Measurements from ENCODE around the gene OR2M2.

Gene OR2M2

DNA sequence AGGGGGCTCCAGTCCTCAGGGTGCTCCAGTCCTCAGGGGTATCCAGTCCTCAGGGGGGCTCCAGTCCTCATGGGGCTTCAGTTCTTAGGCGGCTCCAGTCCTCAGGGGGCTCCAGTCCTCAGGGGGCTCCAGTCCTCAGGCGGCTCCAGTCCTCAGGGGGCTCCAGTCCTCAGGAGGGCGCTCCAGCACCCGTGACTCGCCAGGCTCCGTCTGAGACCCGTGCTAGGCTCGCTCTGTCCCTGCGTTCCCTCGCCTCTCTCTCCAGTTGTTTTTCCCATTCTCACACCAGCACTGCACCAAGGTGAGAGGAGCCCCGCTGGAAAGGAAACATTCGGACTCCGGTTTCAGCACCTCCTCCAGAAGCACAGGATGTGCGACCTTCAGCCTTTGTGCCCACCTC, 9.4 kb upstream of the OR2M2 start:
- Histone ChIP-seq H3K4me3 (ENCODE audit: low read length in 2 of 2) (no peak overlapping the region), H3K4me1 (ENCODE audit: control insufficient read depth, insufficient read depth, low read length) (no peaks in the 10 kb centered on the region), H3K27ac (ENCODE audit: low read length) (no peak overlapping the region), H3K9me3 (ENCODE audit: control insufficient read depth in 2 of 2, low read length in 2 of 2) (peaks cover 0 to 3% of the 10 kb centered on the region in 2 donors), H3K27me3 (ENCODE audit: control insufficient read depth in 1 of 2, insufficient read depth in 2 of 2, low read length in 2 of 2) (no peaks in the 10 kb centered on the region), H3K36me3 (ENCODE audit: control insufficient read depth in 2 of 2, insufficient read depth in 2 of 2, low read length in 2 of 2) (no peaks in the 10 kb centered on the region), H3K9ac (ENCODE audit: low read length in 2 of 2) (no peak overlapping the region)

DNA sequence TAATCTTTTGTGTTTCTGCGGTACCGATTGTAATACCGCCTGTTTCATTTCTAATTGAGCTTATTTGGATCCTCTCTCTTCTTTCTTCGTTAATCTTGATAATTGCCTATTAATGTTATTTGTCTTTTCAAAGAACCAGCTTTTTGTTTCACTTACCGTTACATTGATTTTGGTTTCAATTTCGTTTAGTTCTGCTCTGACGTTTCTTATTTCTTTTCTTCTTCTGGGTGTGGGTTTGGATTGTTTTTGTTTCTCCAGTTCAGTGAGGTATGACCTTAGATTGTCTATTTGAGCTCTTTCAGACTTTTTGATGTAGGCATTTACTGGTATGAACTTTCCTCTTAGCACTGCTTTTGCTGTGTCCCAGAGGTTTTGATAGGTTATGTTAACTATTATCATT, 9.4 kb downstream of the OR2M2 start:
- no peak overlapping the region for H3K4me3 ChIP-seq (ENCODE audit: low read length in 2 of 2)
- H3K9ac ChIP-seq (ENCODE audit: low read length in 2 of 2) = no peak overlapping the region
- no peaks in the 10 kb centered on the region for H3K9me3 ChIP-seq (ENCODE audit: control insufficient read depth in 2 of 2, low read length in 2 of 2)
- no peaks in the 10 kb centered on the region for H3K4me1 ChIP-seq (ENCODE audit: control insufficient read depth, insufficient read depth, low read length)
- H3K27ac ChIP-seq (ENCODE audit: low read length) = no peak overlapping the region
- no peaks in the 10 kb centered on the region for H3K27me3 ChIP-seq (ENCODE audit: control insufficient read depth in 1 of 2, insufficient read depth in 2 of 2, low read length in 2 of 2)
- H3K36me3 ChIP-seq (ENCODE audit: control insufficient read depth in 2 of 2, insufficient read depth in 2 of 2, low read length in 2 of 2) = no peaks in the 10 kb centered on the region

DNA sequence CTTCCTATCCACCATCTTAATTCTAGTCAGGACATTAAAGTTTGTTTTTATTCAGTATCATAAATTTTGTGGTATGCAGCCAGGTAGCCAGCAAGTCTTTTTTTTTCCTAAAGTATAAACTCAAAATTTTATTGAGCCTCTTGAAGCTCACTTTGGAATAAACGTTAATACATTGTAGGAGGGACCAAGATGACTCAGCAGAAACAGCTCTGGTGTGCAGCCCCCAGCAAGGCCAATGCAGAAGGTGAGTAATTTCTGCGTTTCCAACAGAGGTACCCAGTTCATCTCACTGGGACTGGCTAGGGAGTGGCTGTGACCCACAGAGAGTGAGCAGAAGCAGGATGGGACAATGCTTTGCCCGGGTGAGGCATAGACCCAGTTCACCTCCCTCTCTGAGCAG, 12.7 kb downstream of the OR2M2 start:
- H3K9me3 ChIP-seq (ENCODE audit: control insufficient read depth in 2 of 2, low read length in 2 of 2) = no peaks in the 10 kb centered on the region
- H3K36me3 ChIP-seq (ENCODE audit: control insufficient read depth in 2 of 2, insufficient read depth in 2 of 2, low read length in 2 of 2) = no peaks in the 10 kb centered on the region
- H3K27ac ChIP-seq (ENCODE audit: low read length) = no peak overlapping the region
- H3K4me1 ChIP-seq (ENCODE audit: control insufficient read depth, insufficient read depth, low read length) = no peaks in the 10 kb centered on the region
- no peaks in the 10 kb centered on the region for H3K27me3 ChIP-seq (ENCODE audit: control insufficient read depth in 1 of 2, insufficient read depth in 2 of 2, low read length in 2 of 2)
- no peak overlapping the region for H3K9ac ChIP-seq (ENCODE audit: low read length in 2 of 2)
- no peak overlapping the region for H3K4me3 ChIP-seq (ENCODE audit: low read length in 2 of 2)

DNA sequence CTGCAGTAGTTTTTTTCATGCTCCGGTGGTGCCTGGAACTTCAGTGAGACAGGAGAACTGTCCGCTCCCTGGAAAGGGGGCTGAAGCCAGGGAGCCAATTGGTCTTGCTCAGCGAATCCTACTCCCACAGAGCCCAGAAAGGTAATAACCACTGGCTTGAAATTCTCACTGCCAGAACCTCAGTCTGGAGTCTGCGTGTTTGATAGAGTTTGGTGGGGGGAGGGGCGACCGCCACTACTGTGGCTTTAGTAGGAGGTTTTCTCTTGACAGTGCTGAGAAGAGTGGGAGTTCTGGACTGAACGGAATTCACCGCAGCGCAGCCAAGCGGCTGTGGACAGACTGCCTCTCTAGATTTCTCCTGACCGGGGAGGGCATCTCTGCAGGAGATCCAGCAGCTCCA, 14.4 kb downstream of the OR2M2 start:
- Histone ChIP-seq H3K9me3 (ENCODE audit: control insufficient read depth in 2 of 2, low read length in 2 of 2) (no peaks in the 10 kb centered on the region), H3K27ac (ENCODE audit: low read length) (no peak overlapping the region), H3K27me3 (ENCODE audit: control insufficient read depth in 1 of 2, insufficient read depth in 2 of 2, low read length in 2 of 2) (no peaks in the 10 kb centered on the region), H3K4me3 (ENCODE audit: low read length in 2 of 2) (no peak overlapping the region), H3K36me3 (ENCODE audit: control insufficient read depth in 2 of 2, insufficient read depth in 2 of 2, low read length in 2 of 2) (no peaks in the 10 kb centered on the region), H3K9ac (ENCODE audit: low read length in 2 of 2) (no peak overlapping the region), H3K4me1 (ENCODE audit: control insufficient read depth, insufficient read depth, low read length) (no peaks in the 10 kb centered on the region)

DNA sequence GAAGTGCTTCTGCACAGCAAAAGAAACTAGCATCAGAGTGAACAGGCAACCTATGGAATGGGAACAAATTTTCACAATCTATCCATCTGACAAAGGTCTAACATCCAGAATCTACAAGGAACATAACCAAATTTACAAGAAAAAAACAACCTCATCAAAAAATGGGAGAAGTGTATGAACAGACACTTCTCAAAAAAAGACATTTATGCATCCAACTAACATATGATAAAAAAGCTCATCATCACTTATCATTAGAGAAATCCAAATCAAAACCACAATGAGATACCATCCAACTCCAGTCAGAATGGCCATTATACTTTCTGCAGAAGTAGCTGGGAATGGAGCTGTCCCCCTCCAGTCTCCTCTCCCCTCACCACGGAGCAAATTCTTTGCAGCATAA, 19.5 kb downstream of the OR2M2 start:
- no peaks in the 10 kb centered on the region for H3K27me3 ChIP-seq (ENCODE audit: control insufficient read depth in 1 of 2, insufficient read depth in 2 of 2, low read length in 2 of 2)
- no peak overlapping the region for H3K27ac ChIP-seq (ENCODE audit: low read length)
- no peaks in the 10 kb centered on the region for H3K4me1 ChIP-seq (ENCODE audit: control insufficient read depth, insufficient read depth, low read length)
- H3K36me3 ChIP-seq (ENCODE audit: control insufficient read depth in 2 of 2, insufficient read depth in 2 of 2, low read length in 2 of 2) = no peaks in the 10 kb centered on the region
- peaks cover 0 to 5% of the 10 kb centered on the region in 2 donors for H3K9me3 ChIP-seq (ENCODE audit: control insufficient read depth in 2 of 2, low read length in 2 of 2)
- no peak overlapping the region for H3K4me3 ChIP-seq (ENCODE audit: low read length in 2 of 2)
- H3K9ac ChIP-seq (ENCODE audit: low read length in 2 of 2) = no peak overlapping the region

DNA sequence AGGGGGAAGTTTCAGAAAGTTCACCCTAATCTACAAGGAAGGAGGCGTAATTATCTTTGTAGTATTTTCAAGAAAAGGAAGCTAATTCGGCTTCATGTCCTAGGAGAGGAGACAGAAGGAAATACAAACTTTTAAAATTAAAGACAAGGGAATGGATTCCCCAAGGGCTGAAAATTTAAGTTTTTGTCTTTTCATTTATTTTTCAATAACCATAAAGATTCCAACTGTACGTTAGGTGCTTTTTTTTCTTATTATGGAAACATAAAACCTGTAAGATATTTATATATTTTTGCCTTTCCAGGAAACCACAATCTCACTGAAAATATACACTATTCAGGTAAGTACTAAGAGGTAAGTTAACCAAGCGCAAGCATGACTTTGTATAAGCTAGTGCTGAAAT, 22.3 kb downstream of the OR2M2 start, which contains the start of gene OR2M3:
OR2M3 (plus strand) TSS at position 301 of the 400 bp plus-strand sequence. CDS start 5,803 bp downstream, outside the sequence.
- Histone ChIP-seq H3K9me3 (ENCODE audit: control insufficient read depth in 2 of 2, low read length in 2 of 2) (peaks cover 0 to 5% of the 10 kb centered on the region in 2 donors), H3K27ac (ENCODE audit: low read length) (no peak within 1 kb of the TSS), H3K9ac (ENCODE audit: low read length in 2 of 2) (no peak within 1 kb of the TSS), H3K4me3 (ENCODE audit: low read length in 2 of 2) (no peak within 1 kb of the TSS), H3K27me3 (ENCODE audit: control insufficient read depth in 1 of 2, insufficient read depth in 2 of 2, low read length in 2 of 2) (no peaks in the 10 kb centered on the region), H3K4me1 (ENCODE audit: control insufficient read depth, insufficient read depth, low read length) (no peaks in the 10 kb centered on the region), H3K36me3 (ENCODE audit: control insufficient read depth in 2 of 2, insufficient read depth in 2 of 2, low read length in 2 of 2) (no peaks in the 10 kb centered on the region)

DNA sequence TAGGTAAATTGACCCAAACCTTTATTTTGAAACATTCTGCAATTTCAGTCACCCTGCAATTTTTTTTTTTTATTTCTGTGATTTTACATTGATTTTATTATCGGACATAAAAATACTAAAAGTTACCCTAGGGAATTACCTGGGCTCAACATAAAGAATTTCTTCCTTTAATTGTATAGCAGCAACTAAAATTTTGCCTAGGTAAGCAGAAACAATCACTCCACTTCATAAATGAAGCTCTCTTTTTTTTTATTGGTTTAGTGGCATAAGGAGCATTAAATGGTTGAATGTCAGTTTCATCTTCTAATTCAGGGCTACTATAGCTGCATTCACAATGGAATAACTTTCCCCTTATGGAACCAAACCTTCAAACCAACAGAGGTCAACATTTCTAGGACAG, 41.3 kb downstream of the OR2M2 start:
- no peak overlapping the region for H3K4me3 ChIP-seq (ENCODE audit: low read length in 2 of 2)
- H3K9ac ChIP-seq (ENCODE audit: low read length in 2 of 2) = no peak overlapping the region
- no peaks in the 10 kb centered on the region for H3K27me3 ChIP-seq (ENCODE audit: control insufficient read depth in 1 of 2, insufficient read depth in 2 of 2, low read length in 2 of 2)
- no peaks in the 10 kb centered on the region for H3K4me1 ChIP-seq (ENCODE audit: control insufficient read depth, insufficient read depth, low read length)
- no peaks in the 10 kb centered on the region for H3K36me3 ChIP-seq (ENCODE audit: control insufficient read depth in 2 of 2, insufficient read depth in 2 of 2, low read length in 2 of 2)
- no peak overlapping the region for H3K27ac ChIP-seq (ENCODE audit: low read length)
- H3K9me3 ChIP-seq (ENCODE audit: control insufficient read depth in 2 of 2, low read length in 2 of 2) = peaks cover 0 to 2% of the 10 kb centered on the region in 2 donors

DNA sequence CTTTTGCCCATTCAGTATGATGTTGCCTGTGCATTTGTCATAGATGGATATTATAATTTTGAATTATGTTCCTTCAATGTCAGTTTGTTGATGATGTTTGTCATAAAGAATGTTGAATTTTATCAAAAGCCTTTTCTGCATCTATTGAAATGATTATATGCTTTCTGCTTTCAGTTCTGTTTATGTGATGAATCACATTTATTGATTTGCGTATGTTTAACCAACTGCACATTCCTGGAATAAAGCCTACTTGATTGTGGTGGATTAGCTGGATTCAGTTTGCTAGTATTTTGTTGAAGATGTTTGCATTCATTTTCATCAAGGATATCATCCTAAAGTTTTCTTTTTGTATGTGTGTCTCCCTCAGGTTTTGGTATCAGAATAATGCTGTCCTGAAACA, 50.9 kb downstream of the OR2M2 start:
- Histone ChIP-seq H3K27me3 (ENCODE audit: control insufficient read depth in 1 of 2, insufficient read depth in 2 of 2, low read length in 2 of 2) (no peaks in the 10 kb centered on the region), H3K9me3 (ENCODE audit: control insufficient read depth in 2 of 2, low read length in 2 of 2) (no peaks in the 10 kb centered on the region), H3K4me1 (ENCODE audit: control insufficient read depth, insufficient read depth, low read length) (no peaks in the 10 kb centered on the region), H3K4me3 (ENCODE audit: low read length in 2 of 2) (no peak overlapping the region), H3K9ac (ENCODE audit: low read length in 2 of 2) (no peak overlapping the region), H3K36me3 (ENCODE audit: control insufficient read depth in 2 of 2, insufficient read depth in 2 of 2, low read length in 2 of 2) (no peaks in the 10 kb centered on the region), H3K27ac (ENCODE audit: low read length) (no peak overlapping the region)

DNA sequence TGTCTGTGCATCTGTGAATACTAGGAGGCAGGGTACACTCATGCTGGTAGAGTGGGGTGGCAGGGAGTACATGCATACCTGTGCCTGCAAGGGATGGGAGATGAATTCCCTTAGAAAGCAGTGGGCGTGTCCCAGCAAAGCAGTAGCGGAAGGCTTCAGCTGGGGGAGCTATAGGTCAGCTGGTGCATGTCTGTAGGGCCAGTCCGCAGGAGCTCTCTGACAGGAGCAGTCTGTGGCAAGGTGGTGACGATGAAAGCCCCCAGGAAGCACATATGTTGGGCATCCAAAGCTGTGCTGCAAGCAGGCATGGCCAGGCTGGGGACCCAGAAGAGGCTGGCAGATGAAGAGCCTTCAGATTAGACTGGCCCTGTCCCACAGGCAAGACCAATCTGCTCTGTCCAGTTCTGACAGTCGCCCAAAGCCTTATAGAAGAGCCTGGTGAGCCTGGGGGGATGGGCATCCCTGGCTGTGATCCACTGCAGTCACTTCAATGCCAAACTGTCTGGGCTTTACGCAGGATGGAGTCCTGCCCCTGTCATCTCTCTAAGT, 54.8 kb downstream of the OR2M2 start:
- Histone ChIP-seq H3K36me3 (ENCODE audit: control insufficient read depth in 2 of 2, insufficient read depth in 2 of 2, low read length in 2 of 2) (no peaks in the 10 kb centered on the region), H3K9me3 (ENCODE audit: control insufficient read depth in 2 of 2, low read length in 2 of 2) (no peaks in the 10 kb centered on the region), H3K9ac (ENCODE audit: low read length in 2 of 2) (no peak overlapping the region), H3K4me3 (ENCODE audit: low read length in 2 of 2) (no peak overlapping the region), H3K27ac (ENCODE audit: low read length) (no peak overlapping the region), H3K27me3 (ENCODE audit: control insufficient read depth in 1 of 2, insufficient read depth in 2 of 2, low read length in 2 of 2) (no peaks in the 10 kb centered on the region), H3K4me1 (ENCODE audit: control insufficient read depth, insufficient read depth, low read length) (no peaks in the 10 kb centered on the region)

All from stomach smooth muscle (tissue), 2 donors.